SW480 (cell line): ENCODE results near the gene MRPS24.
A peak's percentile ranks its signal among the peaks of the same experiment; 100 is the strongest.
"Not testable (repeated sequence)": the region's sequence is repeated elsewhere in the genome, so short reads cannot be mapped to it uniquely, and the experiment has no call there.

ENCODE experiments used
- DNase-seq: peaks from one replicate; pipeline ENCODE4 v3.0.0-alpha.2; 2016; ENCODE audit warnings: low spot score

The MRPS24 gene

GRCh38 chr7:43838201-43838658, 31.1 kb downstream of the MRPS24 start:
- DNase-seq, result no peak

- peak; percentile 72 for DNase-seq
These were observed 34.7 kb downstream of the MRPS24 start for GRCh38 chr7:43834463-43835251.

- not testable (repeated sequence) for DNase-seq
These were observed 38.4 kb downstream of the MRPS24 start for GRCh38 chr7:43830917-43831316.

GRCh38 chr7:43825391-43825808, 43.9 kb downstream of the MRPS24 start:
- DNase-seq, result no peak

GRCh38 chr7:43824963-43825362, 44.4 kb downstream of the MRPS24 start:
- DNase-seq, result no peak

GRCh38 chr7:43824513-43824912, 44.8 kb downstream of the MRPS24 start:
- DNase-seq, result not testable (repeated sequence)

- DNase-seq, result no peak
These were observed 45.4 kb downstream of the MRPS24 start for GRCh38 chr7:43823941-43824340.

- DNase-seq, result not testable (repeated sequence)
These were observed 45.9 kb downstream of the MRPS24 start for GRCh38 chr7:43823425-43823824.
